Osteoblast (primary cell): Measurements from ENCODE around the gene PAXIP1. TPM values are rescaled to one million over a fixed set of nuclear protein-coding genes. Genes with fewer than 3 reads are reported as not detected.

Experiments used
- DNase-seq: peaks from one replicate; pipeline ENCODE4 v3.0.0; 2011; ENCODE audit warnings: low spot score, mixed read lengths; ENCODE audit not compliant: insufficient read length; ENCODE audit errors: missing footprints
- H2AFZ ChIP-seq: 2 replicates; pipeline ENCODE4 v1.6.0; 2011; ENCODE audit warnings: mild to moderate bottlenecking, low read length
- H3K27ac ChIP-seq: 2 replicates; pipeline ENCODE4 v1.5.1; 2011; ENCODE audit warnings: mild to moderate bottlenecking, low read depth, low read length, moderate library complexity
- H3K27me3 ChIP-seq: 2 replicates; pipeline ENCODE4 v1.6.0; 2012; ENCODE audit warnings: mild to moderate bottlenecking, control low read depth, inconsistent platforms, low read length, moderate library complexity; ENCODE audit not compliant: insufficient read depth
- H3K36me3 ChIP-seq: 2 replicates; pipeline ENCODE4 v1.5.1; 2011; ENCODE audit warnings: mild to moderate bottlenecking, low read length, control low read depth, moderate library complexity; ENCODE audit not compliant: insufficient read depth
- H3K4me1 ChIP-seq: 2 replicates; pipeline ENCODE4 v1.5.1; 2011; ENCODE audit warnings: mild to moderate bottlenecking, low read length, control low read depth, moderate library complexity; ENCODE audit not compliant: insufficient read depth
- H3K4me2 ChIP-seq: 2 replicates; pipeline ENCODE4 v1.6.0; 2011; ENCODE audit warnings: mild to moderate bottlenecking, low read length; ENCODE audit not compliant: insufficient read depth
- H3K4me3 ChIP-seq: fragments of 200-600 bp; sonication (generic); 3 replicates; pipeline ENCODE4 v1.5.1; 2012; ENCODE audit warnings: mild to moderate bottlenecking, low read length, inconsistent platforms; ENCODE audit not compliant: insufficient read depth
- H3K79me2 ChIP-seq: 2 replicates; pipeline ENCODE4 v1.6.0; 2012; ENCODE audit warnings: mild to moderate bottlenecking, low read length, control low read depth, inconsistent platforms; ENCODE audit not compliant: insufficient read depth
- H3K9me3 ChIP-seq: 2 replicates; pipeline ENCODE4 v1.5.1; 2011; ENCODE audit warnings: low read depth, low read length, control low read depth
- H4K20me1 ChIP-seq: 2 replicates; pipeline ENCODE4 v1.6.0; 2012; ENCODE audit warnings: mild to moderate bottlenecking, low read length, control low read depth; ENCODE audit not compliant: insufficient read depth
- CTCF ChIP-seq: IDR thresholded peaks from 2 replicates; pipeline ENCODE4 v1.5.1; 2011; ENCODE audit warnings: mild to moderate bottlenecking, low read depth, low read length, moderate library complexity; ENCODE audit errors: extremely low read depth
- total RNA-seq: library from RNA; depleted of rRNA; stranded (reverse); fragments of >200 nt; gene quantifications from 2 replicates; pipeline ENCODE4 v1.2.3, GENCODE V29; 2012

Gene PAXIP1
- total RNA-seq, 1 donor = 10.5 TPM

GRCh38 chr7:154907651-154908620 is 95.0 kb downstream of the PAXIP1 start:
- Histone ChIP-seq H2AFZ (no peak overlapping the region), H3K4me1 (no peaks in the 10 kb centered on the region), H3K4me2 (no peak overlapping the region), H3K4me3 (no peak overlapping the region), H3K9me3 (no peaks in the 10 kb centered on the region), H4K20me1 (no peaks in the 10 kb centered on the region), H3K27ac (no peak overlapping the region), H3K36me3 (no peaks in the 10 kb centered on the region), H3K27me3 (no peaks in the 10 kb centered on the region), H3K79me2 (no peaks in the 10 kb centered on the region)
- peak; percentile 27 for DNase-seq
- TF ChIP-seq CTCF = no peak

- H2AFZ ChIP-seq = no peak overlapping the region
- no peaks in the 10 kb centered on the region for H3K9me3 ChIP-seq
- no peak overlapping the region for H3K4me3 ChIP-seq
- no peak overlapping the region for H3K27ac ChIP-seq
- no peaks in the 10 kb centered on the region for H4K20me1 ChIP-seq
- H3K4me2 ChIP-seq = no peak overlapping the region
- no peaks in the 10 kb centered on the region for H3K27me3 ChIP-seq
- no peak for DNase-seq
- TF ChIP-seq CTCF = no peak
- no peaks in the 10 kb centered on the region for H3K79me2 ChIP-seq
- H3K4me1 ChIP-seq = no peaks in the 10 kb centered on the region
- H3K36me3 ChIP-seq = no peaks in the 10 kb centered on the region
Measured at GRCh38 chr7:154906736-154907355, 96.1 kb downstream of the PAXIP1 start.

GRCh38 chr7:154906201-154906600 is 96.7 kb downstream of the PAXIP1 start:
- peak; percentile 71 for DNase-seq
- H3K4me2 ChIP-seq = no peak overlapping the region
- H3K27me3 ChIP-seq = no peaks in the 10 kb centered on the region
- no peaks in the 10 kb centered on the region for H3K9me3 ChIP-seq
- no peaks in the 10 kb centered on the region for H4K20me1 ChIP-seq
- H3K27ac ChIP-seq = no peak overlapping the region
- H3K4me1 ChIP-seq = no peaks in the 10 kb centered on the region
- H3K79me2 ChIP-seq = no peaks in the 10 kb centered on the region
- no peaks in the 10 kb centered on the region for H3K36me3 ChIP-seq
- H3K4me3 ChIP-seq = no peak overlapping the region
- no peak for TF ChIP-seq CTCF
- H2AFZ ChIP-seq = no peak overlapping the region

GRCh38 chr7:154905615-154906014 is 97.3 kb downstream of the PAXIP1 start:
- no peaks in the 10 kb centered on the region for H3K36me3 ChIP-seq
- H3K9me3 ChIP-seq = no peaks in the 10 kb centered on the region
- H3K27ac ChIP-seq = no peak overlapping the region
- H4K20me1 ChIP-seq = no peaks in the 10 kb centered on the region
- H3K4me2 ChIP-seq = no peak overlapping the region
- H3K79me2 ChIP-seq = no peaks in the 10 kb centered on the region
- no peak for TF ChIP-seq CTCF
- no peak for DNase-seq
- H3K4me3 ChIP-seq = no peak overlapping the region
- no peak overlapping the region for H2AFZ ChIP-seq
- no peaks in the 10 kb centered on the region for H3K27me3 ChIP-seq
- no peaks in the 10 kb centered on the region for H3K4me1 ChIP-seq
